ENCODE measurements around the gene PLTP.

DNA sequence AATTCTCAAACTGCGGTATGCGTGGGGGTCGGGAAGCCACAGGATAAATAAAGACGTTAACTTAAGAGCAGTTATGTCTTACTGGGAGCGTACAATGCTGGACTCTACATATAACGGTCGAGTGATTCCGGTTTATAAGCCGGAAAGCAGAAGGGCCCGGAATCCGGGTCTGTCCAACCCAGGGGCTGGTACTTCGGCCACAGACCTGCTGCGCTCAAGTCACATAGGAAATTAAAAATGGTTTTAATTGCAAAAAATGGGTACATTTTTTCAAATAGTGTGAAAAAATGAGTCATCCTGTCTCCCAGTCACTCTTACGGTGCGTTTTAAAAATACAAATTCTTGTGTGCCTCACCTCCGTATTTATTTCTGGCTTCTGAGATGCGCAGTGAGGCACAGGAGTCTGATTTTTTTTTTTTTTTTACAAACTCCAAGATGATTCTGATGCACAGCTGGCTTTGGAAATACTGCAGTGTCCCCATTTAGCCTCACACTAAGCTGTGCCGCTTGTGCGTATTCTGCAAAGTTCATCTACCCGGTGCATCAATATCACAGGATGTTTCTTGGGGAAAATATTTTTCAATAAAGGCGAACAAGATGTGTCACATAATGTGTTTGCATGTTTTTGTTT is 23.6 kb upstream of the PLTP start:
- TF ChIP-seq, protein P1, sequence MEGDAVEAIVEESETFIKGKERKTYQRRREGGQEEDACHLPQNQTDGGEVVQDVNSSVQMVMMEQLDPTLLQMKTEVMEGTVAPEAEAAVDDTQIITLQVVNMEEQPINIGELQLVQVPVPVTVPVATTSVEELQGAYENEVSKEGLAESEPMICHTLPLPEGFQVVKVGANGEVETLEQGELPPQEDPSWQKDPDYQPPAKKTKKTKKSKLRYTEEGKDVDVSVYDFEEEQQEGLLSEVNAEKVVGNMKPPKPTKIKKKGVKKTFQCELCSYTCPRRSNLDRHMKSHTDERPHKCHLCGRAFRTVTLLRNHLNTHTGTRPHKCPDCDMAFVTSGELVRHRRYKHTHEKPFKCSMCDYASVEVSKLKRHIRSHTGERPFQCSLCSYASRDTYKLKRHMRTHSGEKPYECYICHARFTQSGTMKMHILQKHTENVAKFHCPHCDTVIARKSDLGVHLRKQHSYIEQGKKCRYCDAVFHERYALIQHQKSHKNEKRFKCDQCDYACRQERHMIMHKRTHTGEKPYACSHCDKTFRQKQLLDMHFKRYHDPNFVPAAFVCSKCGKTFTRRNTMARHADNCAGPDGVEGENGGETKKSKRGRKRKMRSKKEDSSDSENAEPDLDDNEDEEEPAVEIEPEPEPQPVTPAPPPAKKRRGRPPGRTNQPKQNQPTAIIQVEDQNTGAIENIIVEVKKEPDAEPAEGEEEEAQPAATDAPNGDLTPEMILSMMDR (IDR thresholded peaks at IDR 0.05) = no peak
- no peak for TF ChIP-seq POLR2A (IDR thresholded peaks at IDR 0.05)
